Vagina (tissue), 2 donors: ENCODE measurements around the gene IL36B. TPM values are rescaled to one million over a fixed set of nuclear protein-coding genes. Genes with fewer than 3 reads are reported as not detected.
"Not testable (repeated sequence)": the region's sequence is repeated elsewhere in the genome, so short reads cannot be mapped to it uniquely, and the experiment has no call there.

Experiments
- DNase-seq, 2 donors: peaks; one replicate each; pipeline ENCODE4 v3.0.0-alpha.2; 2017; ENCODE audit errors: extremely low spot score in 2 of 2
- H3K27ac ChIP-seq: fragments of 200-600 bp; sonication (generic); one replicate; pipeline ENCODE4 v1.5.1; 2019
- H3K27me3 ChIP-seq: fragments of 200-600 bp; sonication (generic); one replicate; pipeline ENCODE4 v1.5.1; 2019
- H3K36me3 ChIP-seq, 2 donors: fragments of 200-600 bp; sonication (generic); one replicate each; pipeline ENCODE4 v1.5.1; 2017 to 2019
- H3K4me1 ChIP-seq: fragments of 200-600 bp; sonication (generic); one replicate; pipeline ENCODE4 v1.5.1; 2019
- H3K4me3 ChIP-seq, 2 donors: fragments of 200-600 bp; sonication (generic); 1 replicate in 1 of 2; 2 replicates in 1 of 2; pipeline ENCODE4 v1.5.1; 2016 to 2019
- H3K9me3 ChIP-seq: fragments of 200-600 bp; sonication (generic); one replicate; pipeline ENCODE4 v1.5.1; 2019
- CTCF ChIP-seq, 3 experiments: fragments of 450-650 bp in 2 of 3; fragments of 200-600 bp in 1 of 3; sonication (generic) in 1 of 3; IDR thresholded peaks; one replicate each; pipeline ENCODE4 v1.5.1; 2017 to 2019; ENCODE audit warnings: antibody characterized with exemption in 3 of 3, mild to moderate bottlenecking in 2 of 3, moderate library complexity in 2 of 3
- POLR2A ChIP-seq, 2 donors: fragments of 450-650 bp; IDR thresholded peaks; one replicate each; pipeline ENCODE4 v1.6.1; 2017; ENCODE audit warnings: antibody characterized with exemption in 2 of 2, mild to moderate bottlenecking in 2 of 2, moderate library complexity in 2 of 2
- POLR2AphosphoS5 ChIP-seq, 2 donors: sonication (generic); formaldehyde crosslinking; IDR thresholded peaks; one replicate each; pipeline ENCODE4 v1.9.0; 2017; ENCODE audit warnings: antibody characterized with exemption in 2 of 2, mild to moderate bottlenecking in 2 of 2, low read depth in 1 of 2; ENCODE audit not compliant: insufficient read depth in 1 of 2
- intact Hi-C: fragments of 100-400 bp; cut with DNase I; formaldehyde crosslinking; loops from one replicate; pipeline ENCODE4 v1.15.1; 2023
- total RNA-seq: library from RNA; depleted of rRNA; stranded (reverse); fragments of >200 nt; gene quantifications from one replicate; pipeline ENCODE4 v1.2.3, GENCODE V29; 2016

The IL36B gene
- total RNA-seq, result not detected

- H3K27ac ChIP-seq, result no peak within 1 kb of the TSS
- DNase-seq, result no peak
- no peaks in the 10 kb centered on the region for H3K36me3 ChIP-seq
- no peak within 1 kb of the TSS for H3K4me3 ChIP-seq
- no peaks in the 10 kb centered on the region for H3K27me3 ChIP-seq
- intact Hi-C loops, result no loop called here
- H3K9me3 ChIP-seq, result no peaks in the 10 kb centered on the region
- no peaks in the 10 kb centered on the region for H3K4me1 ChIP-seq
- TF ChIP-seq POLR2AphosphoS5 (IDR thresholded peaks at IDR 0.05; ENCODE audit: insufficient read depth in 1 of 2, low read depth in 1 of 2) (no peak), CTCF (IDR thresholded peaks at IDR 0.05) (no peak), POLR2A (IDR thresholded peaks at IDR 0.05) (no peak)
Measured at GRCh38 chr2:113052396-113052917, at the start of gene IL36B. TSS of gene IL36B (minus strand) at chr2:113052867.

DNA sequence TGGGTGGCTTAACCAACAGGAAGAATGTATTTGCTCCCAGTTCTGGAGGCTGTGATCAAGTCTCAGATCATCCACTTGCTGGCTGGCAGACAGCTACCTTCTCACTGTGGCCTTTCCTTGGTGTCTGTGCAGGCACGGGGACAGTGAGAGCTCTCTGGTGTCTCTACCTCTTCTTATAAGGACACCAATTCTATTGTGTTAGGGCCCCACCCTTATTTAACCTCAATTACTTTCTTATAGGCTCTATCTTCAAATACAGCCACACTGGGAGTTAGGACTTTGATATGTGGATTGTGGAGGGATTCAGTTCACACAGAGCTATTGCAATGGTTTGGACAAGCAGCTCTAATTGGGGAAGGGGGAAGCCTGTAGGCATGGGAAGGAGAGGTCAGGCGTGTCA is 49.5 kb upstream of the IL36B start:
- Histone ChIP-seq H3K27me3 (no peaks in the 10 kb centered on the region), H3K4me3 (no peak overlapping the region), H3K27ac (no peak overlapping the region), H3K4me1 (no peaks in the 10 kb centered on the region), H3K9me3 (no peaks in the 10 kb centered on the region), H3K36me3 (no peaks in the 10 kb centered on the region)
- intact Hi-C loops, result loop anchor here (5.0 kb wide), 1 partner anchor 1270 kb away; no protein-coding TSS in a partner anchor
- TF ChIP-seq CTCF (IDR thresholded peaks at IDR 0.05) (no peak), POLR2A (IDR thresholded peaks at IDR 0.05) (no peak), POLR2AphosphoS5 (IDR thresholded peaks at IDR 0.05; ENCODE audit: insufficient read depth in 1 of 2, low read depth in 1 of 2) (no peak)
- no peak for DNase-seq

- Histone ChIP-seq H3K27ac (no peak overlapping the region), H3K4me3 (no peak overlapping the region)
- DNase-seq, result no peak
Measured at GRCh38 chr2:113098532-113098931, 45.9 kb upstream of the IL36B start.

GRCh38 chr2:113098041-113098440 is 45.4 kb upstream of the IL36B start:
- Histone ChIP-seq H3K27ac (no peak overlapping the region), H3K4me1 (no peaks in the 10 kb centered on the region), H3K4me3 (no peak overlapping the region), H3K36me3 (no peaks in the 10 kb centered on the region), H3K9me3 (no peaks in the 10 kb centered on the region), H3K27me3 (no peaks in the 10 kb centered on the region)
- no peak for DNase-seq
- no peak for TF ChIP-seq POLR2AphosphoS5 (IDR thresholded peaks at IDR 0.05; ENCODE audit: insufficient read depth in 1 of 2, low read depth in 1 of 2)
- TF ChIP-seq POLR2A (IDR thresholded peaks at IDR 0.05), result no peak
- no peak for TF ChIP-seq CTCF (IDR thresholded peaks at IDR 0.05)
- intact Hi-C loops, result no loop called here

More at GRCh38 chr2:113098532-113098931, 45.9 kb upstream of the IL36B start:
- Histone ChIP-seq H3K4me1 (no peaks in the 10 kb centered on the region), H3K36me3 (no peaks in the 10 kb centered on the region), H3K9me3 (no peaks in the 10 kb centered on the region), H3K27me3 (no peaks in the 10 kb centered on the region)
- intact Hi-C loops, result no loop called here
- TF ChIP-seq POLR2A (IDR thresholded peaks at IDR 0.05), result no peak
- TF ChIP-seq CTCF (IDR thresholded peaks at IDR 0.05), result no peak
- no peak for TF ChIP-seq POLR2AphosphoS5 (IDR thresholded peaks at IDR 0.05; ENCODE audit: insufficient read depth in 1 of 2, low read depth in 1 of 2)

- H3K27me3 ChIP-seq, H3K27ac ChIP-seq, DNase-seq, H3K4me3 ChIP-seq, H3K36me3 ChIP-seq, H3K4me1 ChIP-seq, H3K9me3 ChIP-seq, intact Hi-C loops: not testable (repeated sequence)
Measured at GRCh38 chr2:113096842-113097618, 44.4 kb upstream of the IL36B start.

DNA sequence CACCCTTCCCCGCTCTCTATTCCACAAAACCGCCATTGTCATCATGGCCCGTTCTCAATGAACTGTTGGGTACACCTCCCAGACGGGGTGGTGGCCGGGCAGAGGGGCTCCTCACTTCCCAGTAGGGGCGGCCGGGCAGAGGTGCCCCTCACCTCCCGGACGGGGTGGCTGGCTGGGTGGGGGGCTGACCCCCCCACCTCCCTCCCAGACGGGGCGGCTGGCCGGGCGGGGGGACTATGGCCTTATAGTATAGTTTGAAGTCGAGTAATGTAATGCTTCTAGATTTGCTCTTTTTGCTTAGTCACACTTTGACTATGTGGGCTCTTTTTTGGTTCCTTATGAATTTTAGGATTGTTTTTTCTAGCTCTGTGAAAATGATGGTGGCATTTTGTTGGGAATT is 43.6 kb upstream of the IL36B start:
- H3K9me3 ChIP-seq, H3K27me3 ChIP-seq, H3K27ac ChIP-seq, DNase-seq, H3K4me1 ChIP-seq, intact Hi-C loops, H3K4me3 ChIP-seq, H3K36me3 ChIP-seq: not testable (repeated sequence)
